Cerebellar nuclear complex (tissue), 1 donor: Measurements from ENCODE around the gene PRPF6.

Experiments used
- DNase-seq, 2 experiments: peaks; one replicate each; lab custom pipeline; 2025; lab: John Stamatoyannopoulos, UW

PRPF6 gene

GRCh38 chr20:64035933-64036345, 55.0 kb downstream of the PRPF6 start, which contains the start of gene C20orf204:
Gene C20orf204, plus strand, starts transcription at chr20:64036182. Its CDS starts 142 bp downstream, at chr20:64036324.
- no peak for DNase-seq

GRCh38 chr20:64036346-64037198, 55.6 kb downstream of the PRPF6 start:
- no peak for DNase-seq

- DNase-seq, result no peak
Measured at GRCh38 chr20:64037199-64037497, 56.2 kb downstream of the PRPF6 start.

- no peak for DNase-seq
Measured at GRCh38 chr20:64037498-64038213, 56.7 kb downstream of the PRPF6 start.

- DNase-seq, result no peak
Measured at GRCh38 chr20:64038224-64038564, 57.3 kb downstream of the PRPF6 start.

- DNase-seq, result no peak
Measured at GRCh38 chr20:64038565-64039292, 57.8 kb downstream of the PRPF6 start.

GRCh38 chr20:64039293-64040160, 58.6 kb downstream of the PRPF6 start:
- DNase-seq, result no peak

GRCh38 chr20:64040231-64041039, 59.5 kb downstream of the PRPF6 start:
- no peak for DNase-seq

GRCh38 chr20:64041040-64041780, 60.3 kb downstream of the PRPF6 start:
- DNase-seq, result peak in 1 of 2 experiments; percentile 70

GRCh38 chr20:64041781-64042053, 60.8 kb downstream of the PRPF6 start:
- DNase-seq, result no peak

- DNase-seq, result no peak
Measured at GRCh38 chr20:64042054-64042781, 61.3 kb downstream of the PRPF6 start.

- no peak for DNase-seq
Measured at GRCh38 chr20:64043768-64044167, 62.8 kb downstream of the PRPF6 start.

GRCh38 chr20:64044484-64045247, 63.7 kb downstream of the PRPF6 start:
- DNase-seq, result no peak

GRCh38 chr20:64045346-64046011, 64.5 kb downstream of the PRPF6 start:
- DNase-seq, result no peak

GRCh38 chr20:64047046-64047389, 66.1 kb downstream of the PRPF6 start:
- no peak for DNase-seq

- DNase-seq, result no peak
Measured at GRCh38 chr20:64047968-64048401, 67.1 kb downstream of the PRPF6 start.

- no peak for DNase-seq
Measured at GRCh38 chr20:64048402-64049044, 67.6 kb downstream of the PRPF6 start.
